GM21717 (cell line): Measurements from ENCODE around the gene BHLHE23.

ENCODE experiments used
- ATAC-seq: cut with Tn5 transposase; IDR thresholded peaks from one replicate; pipeline ENCODE4 v1.9.1; 2021; ENCODE audit warnings: mild to moderate bottlenecking, moderate library complexity; ENCODE audit not compliant: unreplicated experiment

Gene BHLHE23

DNA sequence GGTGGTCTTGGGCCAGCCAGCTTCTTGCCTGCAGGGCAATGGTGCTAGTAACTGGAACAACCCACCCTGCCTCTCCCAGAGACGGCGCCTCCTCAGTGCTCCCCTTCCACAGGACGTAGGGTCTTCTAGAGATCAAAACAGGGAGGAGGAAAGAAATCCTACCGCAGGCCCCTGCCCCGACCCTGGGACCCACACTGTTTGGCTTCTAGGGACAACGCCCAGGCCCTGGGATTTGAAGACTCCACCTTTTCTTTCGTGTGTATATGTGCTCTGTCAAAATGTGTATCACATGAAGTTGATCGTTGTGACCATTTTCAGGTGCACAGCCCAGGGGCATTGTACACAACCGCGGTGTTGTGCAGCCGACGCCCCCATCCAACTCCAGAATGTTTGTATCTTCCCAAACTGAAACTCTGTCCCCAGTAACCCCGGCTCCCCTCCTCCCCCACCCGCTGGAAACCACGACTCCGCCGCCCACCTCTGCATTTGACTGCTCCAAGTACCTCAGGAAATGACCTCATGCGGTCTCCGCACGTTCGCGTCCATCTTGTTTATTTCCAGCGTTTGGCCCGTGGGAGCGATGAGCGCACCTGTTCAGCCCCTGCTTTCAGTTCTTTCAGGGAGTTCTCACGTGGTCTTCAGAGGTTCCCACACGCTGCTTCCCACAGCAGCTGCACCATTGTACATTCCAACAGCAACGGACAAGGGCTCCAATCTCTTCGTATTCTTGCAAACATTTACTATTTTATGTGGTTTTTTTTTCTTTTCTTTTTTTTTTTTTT, 3.4 kb upstream of the BHLHE23 start:
- ATAC-seq: peak; percentile 46

DNA sequence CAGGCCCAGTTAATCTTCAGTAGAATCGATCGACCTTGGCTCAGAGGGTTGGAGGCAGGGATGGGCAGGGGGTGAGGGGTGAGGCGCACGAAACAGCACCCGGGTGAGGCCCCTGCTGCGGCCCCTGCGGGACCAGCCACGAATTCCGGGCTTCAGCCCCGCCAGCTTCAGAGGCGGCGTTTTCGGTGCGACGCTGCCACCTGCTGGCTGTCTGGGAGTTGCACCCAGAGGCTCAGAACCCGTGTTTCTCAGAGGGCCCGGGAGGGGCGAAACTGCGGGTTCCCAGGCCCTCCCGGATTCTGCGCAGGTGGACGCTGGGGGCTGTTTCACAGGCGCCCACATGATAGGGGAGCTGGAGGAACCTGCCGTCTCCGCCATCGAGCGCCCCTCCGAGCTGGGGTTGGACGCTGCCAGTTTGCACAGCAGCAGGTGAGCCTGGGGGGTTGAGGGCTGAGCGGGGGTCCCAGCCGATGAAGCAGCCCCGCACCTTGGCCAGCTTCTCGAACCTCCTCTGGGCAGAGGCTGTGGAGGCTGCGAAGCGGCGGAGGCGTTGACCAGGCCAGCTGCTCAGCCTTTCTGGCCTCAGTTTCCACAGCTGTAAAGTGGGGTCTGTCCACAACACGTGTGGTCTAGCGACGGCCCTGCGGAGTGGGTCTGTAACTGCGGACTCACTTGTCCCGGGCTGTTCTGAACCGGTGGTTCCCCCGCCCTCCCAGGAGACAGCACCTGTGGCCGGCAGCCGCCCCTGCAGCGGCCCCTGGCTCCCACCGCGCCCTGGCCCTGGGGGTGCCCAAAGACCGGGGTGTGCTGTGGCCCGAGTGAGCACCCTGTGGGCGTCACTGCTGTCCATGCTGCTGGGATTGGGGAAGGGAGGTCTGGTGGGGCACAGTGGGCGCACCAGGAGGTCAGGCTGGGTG, 2.5 kb upstream of the BHLHE23 start:
- peak; percentile 40 for ATAC-seq

GRCh38 chr20:63008541-63009044, 1.8 kb upstream of the BHLHE23 start:
- no peak for ATAC-seq

- ATAC-seq: no peak
Observed at GRCh38 chr20:63007646-63008488, 1.1 kb upstream of the BHLHE23 start.

DNA sequence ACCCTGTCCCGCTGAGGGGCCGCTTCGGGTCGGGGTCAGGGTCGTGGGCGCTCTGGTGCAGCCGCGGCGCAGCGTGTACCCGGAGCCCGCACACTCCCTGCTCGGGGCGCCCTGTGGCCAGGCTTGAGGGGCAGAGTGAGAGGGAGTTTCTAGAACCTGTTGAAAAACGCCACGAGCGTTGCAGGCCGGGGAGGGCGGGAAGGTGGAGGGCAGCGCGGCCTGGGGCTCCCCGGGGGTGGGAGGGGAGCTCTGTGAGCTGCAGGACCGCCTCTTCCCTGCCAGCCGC, 539 bp upstream of the BHLHE23 start:
- no peak for ATAC-seq

DNA sequence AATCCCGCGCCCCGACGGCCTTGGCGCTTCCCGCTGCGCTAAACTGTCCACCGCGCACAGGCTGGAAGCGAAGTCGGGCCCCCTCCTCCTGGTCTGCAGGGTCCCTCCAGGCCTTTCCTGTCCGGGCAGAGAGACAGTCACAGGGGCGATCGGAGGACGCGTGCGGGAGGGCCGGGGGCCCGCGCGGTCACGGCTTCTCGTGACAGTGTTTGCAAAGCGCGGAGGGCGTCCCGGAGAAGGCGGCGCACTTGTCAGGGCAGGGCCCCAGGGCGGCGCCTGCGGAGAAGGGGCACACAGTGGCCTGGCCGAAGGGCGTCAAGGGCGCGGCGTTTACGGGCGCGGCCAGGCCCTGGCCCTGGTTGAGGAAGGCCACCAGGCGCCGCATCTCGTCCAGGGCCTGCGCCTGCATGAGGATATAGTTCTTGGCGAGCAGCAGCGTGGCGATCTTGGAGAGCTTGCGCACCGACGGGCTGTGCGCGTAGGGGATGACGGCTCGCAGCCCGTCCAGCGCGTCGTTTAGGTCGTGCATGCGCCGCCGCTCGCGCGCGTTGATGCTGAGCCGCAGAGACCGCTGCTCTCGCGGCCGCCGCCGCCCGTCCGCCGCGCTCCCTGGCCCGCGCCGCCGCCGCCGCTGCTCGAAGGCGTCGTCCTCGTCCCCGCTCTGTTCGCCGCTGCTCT, 763 bp downstream of the BHLHE23 start:
- no peak for ATAC-seq

GRCh38 chr20:63005365-63005861, 1.4 kb downstream of the BHLHE23 start:
- ATAC-seq: no peak

DNA sequence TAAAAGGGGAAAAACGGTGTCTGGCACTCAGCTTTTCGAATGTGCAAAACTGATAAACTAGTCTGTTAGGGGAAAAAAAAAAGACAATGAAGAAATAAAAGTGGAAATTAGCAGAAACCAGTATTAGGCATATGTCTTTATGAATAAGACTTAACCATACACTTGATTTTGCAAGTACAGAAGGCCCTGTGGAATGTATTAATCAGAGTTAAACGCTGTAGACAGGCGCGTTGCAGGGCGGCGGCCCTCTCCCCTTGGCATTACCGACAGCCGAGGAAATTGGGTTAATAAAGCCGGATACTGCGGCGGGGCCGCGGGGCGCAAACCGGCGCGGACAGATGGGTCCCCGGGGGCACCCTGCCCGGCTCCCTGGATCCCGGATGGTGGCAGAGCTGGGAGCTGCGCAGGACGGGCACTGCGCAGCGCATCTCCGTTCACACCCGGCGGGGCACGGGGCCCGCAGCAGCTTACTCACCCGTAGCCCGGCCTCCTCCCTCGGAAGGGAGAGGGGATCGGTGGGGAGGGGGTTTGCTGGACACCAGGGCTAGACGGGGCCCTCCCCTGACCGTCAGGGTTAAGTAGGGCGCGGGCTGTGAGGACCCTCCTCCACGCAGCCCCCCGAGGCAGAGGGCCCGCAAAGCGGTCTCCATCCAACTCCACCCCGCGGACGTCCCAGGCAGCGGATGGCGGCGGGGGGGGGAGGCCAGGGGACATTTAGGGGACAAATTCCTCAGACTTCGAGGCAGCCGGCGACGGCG, 2.0 kb downstream of the BHLHE23 start:
- ATAC-seq: no peak

GRCh38 chr20:63003546-63003945, 3.2 kb downstream of the BHLHE23 start:
- no peak for ATAC-seq

GRCh38 chr20:63002511-63002910, 4.3 kb downstream of the BHLHE23 start:
- ATAC-seq: no peak

DNA sequence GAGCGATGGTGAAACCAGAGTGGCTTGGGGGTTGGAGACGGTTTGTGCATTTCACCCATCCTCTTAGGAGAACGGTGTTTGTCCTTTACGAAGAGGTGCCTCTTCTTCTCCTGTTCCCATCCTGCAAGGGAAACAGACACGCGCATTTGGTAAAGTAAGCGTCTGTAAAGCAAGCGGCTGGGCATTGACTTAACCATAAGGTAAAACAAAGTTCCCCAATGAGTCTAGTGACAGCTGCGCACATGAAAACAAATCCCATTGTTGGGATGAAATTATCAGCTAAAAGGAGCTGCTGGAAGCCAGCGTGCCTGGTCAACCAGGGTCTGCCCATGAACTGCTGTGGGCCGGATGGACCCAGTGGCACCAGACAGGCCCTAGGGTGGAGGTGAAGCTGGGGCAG, 5.8 kb downstream of the BHLHE23 start:
- no peak for ATAC-seq

- no peak for ATAC-seq
Observed at GRCh38 chr20:63000036-63000435, 6.7 kb downstream of the BHLHE23 start.

DNA sequence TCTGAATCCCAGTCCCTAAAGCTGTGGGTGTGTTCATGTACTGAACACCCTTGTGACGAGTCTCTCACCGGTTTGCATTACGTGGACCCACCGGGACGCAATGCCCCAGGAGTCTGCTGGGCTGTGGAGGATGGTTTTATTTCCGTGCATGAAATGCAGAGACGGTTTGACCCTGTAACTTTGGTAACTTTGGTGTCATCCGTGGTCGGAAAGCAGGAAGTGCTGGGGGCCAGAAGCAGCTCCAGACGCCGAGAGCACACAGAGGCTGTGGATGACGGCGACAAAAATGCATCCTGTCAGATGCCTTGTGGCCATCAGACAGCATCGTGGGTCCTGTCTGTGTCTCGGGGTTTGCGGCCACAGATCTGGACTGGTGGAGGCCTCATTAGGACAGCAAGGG, 7.2 kb downstream of the BHLHE23 start:
- ATAC-seq: no peak

- no peak for ATAC-seq
Observed at GRCh38 chr20:62998449-62998848, 8.3 kb downstream of the BHLHE23 start.

- ATAC-seq: no peak
Observed at GRCh38 chr20:62997417-62998035, 9.2 kb downstream of the BHLHE23 start.

DNA sequence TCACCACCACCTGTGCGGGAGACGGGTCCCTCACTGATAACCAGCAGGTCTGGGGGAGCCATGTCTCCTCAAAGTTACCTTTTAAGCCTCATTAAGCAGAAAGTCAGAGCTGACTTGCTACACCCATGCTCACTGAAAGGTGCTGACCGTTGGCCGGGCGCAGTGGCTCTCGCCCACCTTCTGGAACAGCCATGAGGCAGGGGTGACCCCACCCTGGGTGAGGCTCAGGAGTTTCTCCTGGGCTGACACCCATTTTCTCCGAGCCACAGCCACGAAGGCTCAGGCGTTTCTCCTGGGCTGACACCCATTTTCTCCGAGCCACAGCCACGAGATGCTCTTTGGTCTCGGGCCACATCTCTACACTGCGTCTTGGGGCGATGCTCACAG, 10.2 kb downstream of the BHLHE23 start:
- ATAC-seq: no peak

GRCh38 chr20:62995898-62996595, 10.7 kb downstream of the BHLHE23 start:
- no peak for ATAC-seq

- ATAC-seq: no peak
Observed at GRCh38 chr20:62995481-62995880, 11.3 kb downstream of the BHLHE23 start.

DNA sequence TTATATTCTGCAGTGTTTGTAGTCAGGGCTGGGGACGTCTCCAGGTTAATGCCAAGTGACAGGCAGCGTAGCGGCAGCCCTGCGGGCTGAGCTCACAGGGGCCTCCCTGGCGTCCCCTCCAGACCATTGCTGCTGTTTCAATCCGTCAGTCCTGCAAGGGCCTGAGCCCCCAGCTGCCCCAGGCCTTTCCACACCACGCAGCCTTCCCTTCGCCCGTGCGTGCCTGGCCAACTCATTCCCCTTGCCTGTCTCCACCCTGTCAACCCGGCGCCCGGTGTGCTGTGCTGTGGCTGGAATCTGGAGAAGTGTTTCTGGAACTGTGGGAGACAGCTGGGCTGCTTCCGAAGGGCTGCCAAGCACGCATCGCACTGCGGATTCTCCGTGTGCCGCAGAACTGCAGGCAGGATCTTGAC, 11.9 kb downstream of the BHLHE23 start:
- no peak for ATAC-seq
